NCI-H1694 treated with DMSO at 0.1 percent for 48 hours (cell line): ENCODE measurements around the gene AMZ1.
A peak's percentile ranks its signal among the peaks of the same experiment; 100 is the strongest.
"Not testable (repeated sequence)": the region's sequence is repeated elsewhere in the genome, so short reads cannot be mapped to it uniquely, and the experiment has no call there.

ENCODE experiments used
- DNase-seq: peaks from one replicate; lab custom pipeline; 2025; lab: John Stamatoyannopoulos, UW

Gene AMZ1

DNA sequence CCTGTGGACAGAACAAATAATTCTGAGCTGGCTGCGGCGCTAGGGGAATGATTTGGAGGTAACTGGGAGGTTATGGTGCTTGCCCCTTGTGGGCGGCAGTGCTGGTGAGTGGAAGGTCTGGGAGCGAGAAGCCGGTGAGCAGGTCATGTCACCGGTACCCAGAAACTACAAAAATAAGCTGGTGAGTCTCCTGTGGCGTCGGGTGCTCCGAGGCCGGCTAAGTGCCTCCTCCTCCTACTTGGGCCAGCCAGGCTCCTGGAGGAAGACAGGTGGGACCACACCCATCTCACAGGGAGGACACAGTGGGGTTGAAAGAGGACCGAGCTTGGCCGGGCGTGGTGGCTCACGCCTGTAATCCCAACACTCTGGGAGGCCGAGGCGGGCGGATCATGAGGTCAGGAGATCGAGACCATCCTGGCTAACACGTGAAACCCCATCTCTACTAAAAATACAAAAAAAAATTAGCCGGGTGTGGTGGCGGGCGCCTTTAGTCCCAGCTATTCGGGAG lies 4.0 kb downstream of the AMZ1 start:
- not testable (repeated sequence) for DNase-seq

DNA sequence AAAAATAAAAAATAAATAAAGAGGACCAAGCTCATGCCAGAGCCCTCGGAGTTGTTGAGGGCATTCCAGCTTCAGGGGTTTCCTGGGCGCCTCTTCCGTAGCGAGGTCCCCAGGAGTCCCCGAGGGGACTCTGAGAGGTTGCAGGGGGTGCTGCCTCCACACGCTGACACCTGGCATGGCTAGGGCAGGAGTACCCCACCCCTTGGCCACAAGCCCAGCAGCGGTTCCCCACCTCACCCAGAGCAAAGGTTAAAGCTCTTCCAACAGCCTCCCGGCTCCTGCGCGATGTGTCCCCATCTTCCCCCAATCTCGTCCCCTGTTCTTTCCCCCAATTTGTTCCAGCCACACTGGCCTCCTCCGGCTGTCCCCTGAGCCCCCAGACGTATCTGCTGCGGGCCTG lies 4.5 kb downstream of the AMZ1 start:
- no peak for DNase-seq

DNA sequence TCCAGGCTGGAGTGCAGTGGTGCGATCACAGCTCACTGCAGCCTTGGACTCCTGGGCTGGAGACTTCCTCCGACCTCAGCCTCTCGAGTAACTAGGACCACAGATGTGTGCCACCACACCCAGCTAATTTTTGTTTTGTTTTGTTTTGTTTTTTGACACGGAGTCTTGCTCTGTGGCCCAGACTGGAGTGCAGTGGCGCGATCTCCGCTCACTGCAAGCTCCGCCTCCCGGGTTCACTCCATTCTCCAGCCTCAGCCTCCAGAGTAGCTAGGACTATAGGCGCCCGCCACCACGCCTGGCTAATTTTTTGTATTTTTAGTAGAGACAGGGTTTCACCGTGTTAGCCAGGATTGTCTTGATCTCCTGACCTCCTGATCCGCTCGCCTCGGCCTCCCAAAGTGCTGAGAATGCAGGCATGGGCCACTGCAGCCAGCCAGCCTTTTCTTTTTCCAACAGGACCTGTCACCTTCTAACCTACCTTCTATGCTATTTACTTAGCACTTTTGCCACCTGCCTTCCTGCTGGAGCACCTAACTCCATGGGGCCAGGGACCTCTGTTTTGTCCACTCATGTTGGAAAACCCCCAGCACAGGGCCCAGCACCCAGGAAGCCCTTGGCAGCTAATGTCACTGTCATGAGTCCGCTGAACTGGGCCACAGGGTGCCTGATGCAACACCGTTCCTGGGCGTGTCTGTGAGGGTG lies 5.6 kb downstream of the AMZ1 start:
- DNase-seq, result not testable (repeated sequence)

DNA sequence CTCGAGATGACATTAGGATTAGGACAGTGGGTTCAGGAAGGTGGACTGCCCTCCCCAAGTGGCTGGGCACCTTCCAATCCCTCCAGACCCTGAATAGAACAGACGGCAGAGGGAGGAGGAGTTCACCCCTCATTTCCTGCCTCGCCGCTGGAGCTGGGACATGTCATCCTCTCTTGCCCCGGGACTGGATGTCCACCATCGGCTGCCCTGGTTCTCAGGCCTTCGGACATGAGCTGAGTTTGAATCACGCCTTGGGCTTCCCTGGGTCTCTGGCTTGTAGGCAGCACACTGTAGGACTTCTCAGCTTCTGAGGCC lies 6.1 kb downstream of the AMZ1 start:
- DNase-seq, result not testable (repeated sequence)

DNA sequence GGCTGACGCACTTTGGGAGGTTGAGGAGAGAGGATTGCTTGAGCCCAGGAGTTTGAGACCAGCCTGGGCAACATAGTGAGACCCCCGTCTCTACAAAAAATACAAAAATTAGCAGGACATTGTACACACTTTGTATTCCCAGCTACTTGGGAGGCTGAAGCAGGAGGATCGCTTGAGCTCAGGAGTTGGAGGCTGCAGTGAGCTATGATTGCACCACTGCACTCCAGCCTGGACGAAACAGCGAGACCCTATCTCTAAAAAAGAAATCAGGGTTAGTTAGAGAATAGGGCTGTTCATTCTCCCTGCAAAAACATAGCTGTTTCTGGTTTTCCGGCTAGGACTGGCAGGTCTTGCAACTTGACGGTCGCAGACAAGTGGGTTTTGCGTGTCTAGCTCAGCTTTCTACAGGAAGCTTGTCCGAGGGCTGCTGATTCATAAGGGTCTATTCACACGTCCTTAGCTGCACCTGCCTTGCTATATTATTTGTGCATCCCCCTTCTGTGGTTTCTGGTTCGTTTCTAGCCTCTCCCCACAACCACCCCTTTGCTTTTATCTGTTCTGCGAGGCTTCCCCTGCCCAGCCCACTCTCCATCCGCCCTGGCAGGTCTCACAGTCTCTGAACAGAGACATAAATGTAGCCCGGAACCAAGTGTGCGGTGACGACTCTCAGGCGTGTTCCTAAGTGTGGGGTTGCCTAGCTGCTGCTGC lies 10.7 kb downstream of the AMZ1 start:
- DNase-seq, result no peak

DNA sequence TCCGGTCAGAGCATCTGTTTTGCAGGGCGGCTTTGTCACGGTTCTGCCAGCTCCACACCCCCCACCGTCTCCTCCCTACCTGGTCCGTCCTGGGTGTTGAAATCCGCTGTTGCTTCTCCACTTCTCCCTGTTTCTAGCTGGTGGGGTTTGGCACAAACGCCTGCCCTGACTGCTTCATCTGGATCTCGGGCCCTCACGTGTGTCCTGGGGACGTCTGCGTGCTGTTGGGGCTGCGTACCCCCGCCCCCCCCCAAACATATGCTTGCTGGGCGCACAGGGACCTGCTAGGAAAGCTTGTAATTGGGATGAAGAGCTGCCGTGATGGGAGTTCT lies 11.3 kb downstream of the AMZ1 start:
- no peak for DNase-seq

DNA sequence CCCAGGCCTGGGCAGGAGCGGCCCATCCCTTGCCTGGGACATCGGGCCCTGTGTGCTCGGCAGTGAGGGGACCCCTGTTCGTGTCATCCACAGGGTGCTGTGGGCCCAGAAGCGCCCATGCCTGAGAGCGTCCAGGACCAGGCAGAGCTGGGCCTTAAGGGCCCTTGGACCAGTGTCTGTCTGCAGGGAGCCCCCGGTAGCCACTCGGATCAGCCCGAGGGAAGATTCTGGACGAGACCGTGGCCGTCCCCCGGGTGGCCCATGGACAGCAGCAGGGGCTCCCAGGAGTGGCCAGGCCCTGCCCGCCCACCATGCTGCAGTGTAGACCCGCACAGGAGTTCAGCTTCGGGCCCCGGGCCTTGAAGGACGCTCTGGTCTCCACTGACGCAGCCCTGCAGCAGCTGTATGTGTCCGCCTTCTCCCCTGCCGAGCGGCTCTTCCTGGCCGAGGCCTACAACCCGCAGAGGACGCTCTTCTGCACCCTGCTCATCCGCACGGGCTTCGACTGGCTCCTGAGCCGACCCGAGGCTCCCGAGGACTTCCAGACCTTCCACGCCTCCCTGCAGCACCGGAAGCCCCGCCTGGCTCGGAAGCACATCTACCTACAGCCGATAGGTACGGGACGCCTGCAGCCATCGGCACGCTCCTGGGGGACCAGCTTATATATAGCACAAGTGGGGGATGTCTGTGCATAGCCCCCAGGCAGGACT lies 12.3 kb downstream of the AMZ1 start:
- DNase-seq, result no peak

DNA sequence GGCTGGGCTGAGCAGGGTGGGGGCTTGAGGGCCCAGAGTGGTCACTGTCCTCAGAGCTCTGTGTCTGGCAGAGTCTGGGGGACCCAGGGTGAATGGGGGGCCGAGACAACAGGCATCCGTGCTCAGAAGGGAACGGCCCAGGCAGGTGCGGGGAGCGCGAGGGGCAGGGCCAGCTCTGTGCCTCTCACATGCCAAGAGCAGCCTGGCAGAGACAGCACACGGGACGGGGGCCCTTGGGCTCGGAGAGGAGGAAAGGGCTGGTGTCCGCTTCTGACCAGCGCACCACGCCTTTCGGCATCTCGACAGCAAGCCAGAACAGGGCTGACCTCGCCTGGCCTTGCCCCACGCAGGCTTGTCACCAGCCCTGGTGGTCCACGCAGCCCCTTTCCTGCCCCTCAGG lies 13.4 kb downstream of the AMZ1 start:
- no peak for DNase-seq

DNA sequence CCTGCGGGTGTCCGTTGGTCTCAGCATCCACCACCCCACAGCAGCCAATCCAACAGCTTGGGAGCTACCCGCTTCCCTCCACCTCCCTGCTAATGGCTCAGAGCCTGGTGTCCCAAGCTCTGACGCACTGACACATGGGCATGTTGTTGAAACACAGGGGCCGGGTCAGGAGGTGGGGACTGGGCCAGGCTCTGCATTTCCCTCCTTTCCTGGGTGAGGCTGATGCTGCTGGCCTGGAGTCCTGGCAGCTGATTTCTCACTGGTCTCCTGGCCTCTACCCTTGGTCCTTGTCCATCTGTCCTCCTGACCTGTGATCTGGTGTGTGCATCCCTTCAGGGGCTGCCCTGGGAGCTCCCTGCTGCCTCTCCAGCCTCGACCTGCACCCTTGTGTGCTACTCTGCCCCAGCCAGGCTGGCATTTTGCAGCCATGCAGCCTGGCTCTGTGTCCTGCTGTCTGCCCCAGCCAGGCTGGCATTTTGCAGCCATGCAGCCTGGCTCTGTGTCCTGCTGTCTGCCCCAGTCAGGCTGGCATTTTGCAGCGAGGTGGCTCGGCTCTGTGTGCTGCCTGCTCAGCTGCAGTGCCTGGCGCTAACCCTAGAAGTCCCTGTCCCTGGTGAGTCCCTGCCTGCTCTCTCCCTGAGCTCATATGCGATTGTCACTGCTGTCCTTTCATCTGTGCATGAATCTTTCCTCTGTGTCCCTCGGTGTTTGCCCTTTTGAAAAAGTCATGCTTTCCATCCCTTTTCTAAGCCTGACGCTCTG lies 14.0 kb downstream of the AMZ1 start:
- no peak for DNase-seq

DNA sequence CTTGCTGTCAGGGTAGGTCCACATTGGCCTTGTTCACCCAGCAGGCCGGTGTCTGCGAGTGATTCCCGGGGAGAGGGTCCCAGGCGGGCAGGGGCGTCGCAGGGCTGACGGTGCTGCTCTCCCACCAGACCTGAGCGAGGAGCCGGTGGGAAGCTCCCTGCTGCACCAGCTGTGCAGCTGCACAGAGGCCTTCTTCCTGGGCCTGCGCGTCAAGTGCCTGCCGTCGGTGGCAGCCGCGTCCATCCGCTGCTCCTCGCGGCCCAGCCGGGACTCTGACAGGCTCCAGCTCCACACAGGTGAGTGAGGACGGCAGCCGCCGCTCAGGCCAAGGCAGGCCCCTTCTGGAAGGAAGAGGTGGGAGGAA lies 14.6 kb downstream of the AMZ1 start:
- DNase-seq, result no peak

DNA sequence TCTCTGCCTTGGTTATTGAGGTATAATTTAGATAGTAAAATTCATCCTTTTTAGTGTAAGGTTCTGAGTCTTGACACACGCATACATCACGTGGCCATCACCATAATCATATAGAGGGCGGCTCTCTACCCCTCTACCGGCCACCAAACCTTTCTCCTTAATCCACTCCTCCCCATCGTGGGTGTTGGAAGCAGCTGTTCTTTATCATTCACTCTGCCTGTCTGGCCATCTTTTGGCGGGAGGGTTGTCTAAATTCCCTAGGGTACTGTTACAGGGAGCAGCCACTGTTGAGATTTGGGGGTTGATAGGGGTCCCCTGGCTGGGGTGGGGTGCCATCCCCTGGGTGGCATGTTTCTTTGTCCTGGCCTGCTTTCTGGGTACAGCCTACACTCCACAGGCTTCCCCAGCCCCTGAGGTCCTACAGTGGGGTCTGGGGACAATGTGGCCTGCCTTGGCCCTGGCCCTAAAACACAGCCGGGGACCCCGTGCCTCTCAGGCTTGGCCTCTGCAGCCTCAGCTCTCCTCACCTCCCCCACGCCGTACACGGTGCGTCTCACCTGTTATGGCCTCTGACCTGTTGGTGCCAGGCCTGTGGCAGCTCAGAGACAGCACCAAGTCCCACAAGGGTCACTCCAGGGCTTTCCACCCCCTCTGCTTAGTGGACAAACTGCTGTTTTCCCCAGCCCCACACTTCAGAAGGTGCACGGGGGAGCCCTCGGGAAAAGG lies 17.5 kb downstream of the AMZ1 start:
- DNase-seq, result no peak

DNA sequence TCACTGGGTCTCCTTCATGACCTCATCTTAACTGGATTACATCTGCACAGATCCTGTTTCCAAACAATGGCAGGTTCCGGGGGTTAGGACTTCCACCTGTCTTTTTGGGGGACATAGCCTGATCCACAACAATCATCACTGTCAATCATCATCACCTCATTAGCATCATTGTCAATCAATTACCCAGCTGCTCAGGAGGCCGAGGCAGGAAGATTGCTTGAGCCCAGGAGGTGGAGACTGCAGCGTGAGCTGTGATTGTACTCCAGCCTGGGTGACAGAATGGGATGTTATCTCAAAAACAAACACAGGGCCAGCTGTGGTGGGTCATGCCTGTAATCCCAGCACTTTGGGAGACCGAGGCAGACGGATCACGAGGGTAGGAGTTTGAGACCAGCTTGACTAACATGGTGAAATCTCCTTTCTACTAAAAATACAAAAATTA lies 18.7 kb downstream of the AMZ1 start:
- no peak for DNase-seq

DNA sequence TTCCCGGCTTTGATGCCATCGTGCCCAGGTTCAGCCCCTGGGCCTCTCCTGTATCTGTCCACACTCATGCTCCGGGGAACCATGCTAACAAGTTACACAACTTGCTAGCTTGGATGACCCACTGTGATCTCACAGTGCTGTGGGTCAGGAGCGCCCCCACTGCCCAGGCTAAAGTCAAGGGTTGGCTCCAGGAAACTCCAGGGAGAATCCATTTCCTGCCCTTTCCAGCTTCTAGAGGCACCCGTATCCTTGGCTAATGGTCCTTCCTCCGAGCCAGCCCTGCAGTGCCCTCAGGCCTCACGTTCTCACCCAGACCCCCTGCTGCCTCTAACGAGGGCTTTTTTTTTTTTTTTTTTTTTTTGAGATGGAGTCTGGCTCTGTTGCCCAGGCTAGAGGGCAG lies 19.5 kb downstream of the AMZ1 start:
- DNase-seq, result no peak

DNA sequence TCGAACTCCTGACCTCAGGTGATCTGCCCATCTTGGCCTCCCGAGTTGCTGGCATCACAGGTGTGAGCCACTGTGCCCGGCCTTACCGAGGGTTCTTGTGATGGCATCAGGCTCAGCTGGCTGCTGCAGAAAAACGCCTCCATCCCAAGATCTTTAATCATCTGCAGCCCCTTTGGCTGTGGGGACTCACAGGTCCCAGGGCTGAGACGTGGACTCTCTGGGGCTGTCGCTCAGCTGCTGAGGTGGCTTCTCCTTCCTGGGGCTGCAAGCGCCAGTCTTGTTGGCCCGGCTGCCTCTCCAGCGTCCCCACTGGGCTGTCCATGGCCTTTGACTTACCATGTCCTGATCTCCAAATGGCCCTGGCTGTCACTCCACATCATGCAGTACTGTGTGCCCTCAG lies 20.0 kb downstream of the AMZ1 start:
- no peak for DNase-seq

DNA sequence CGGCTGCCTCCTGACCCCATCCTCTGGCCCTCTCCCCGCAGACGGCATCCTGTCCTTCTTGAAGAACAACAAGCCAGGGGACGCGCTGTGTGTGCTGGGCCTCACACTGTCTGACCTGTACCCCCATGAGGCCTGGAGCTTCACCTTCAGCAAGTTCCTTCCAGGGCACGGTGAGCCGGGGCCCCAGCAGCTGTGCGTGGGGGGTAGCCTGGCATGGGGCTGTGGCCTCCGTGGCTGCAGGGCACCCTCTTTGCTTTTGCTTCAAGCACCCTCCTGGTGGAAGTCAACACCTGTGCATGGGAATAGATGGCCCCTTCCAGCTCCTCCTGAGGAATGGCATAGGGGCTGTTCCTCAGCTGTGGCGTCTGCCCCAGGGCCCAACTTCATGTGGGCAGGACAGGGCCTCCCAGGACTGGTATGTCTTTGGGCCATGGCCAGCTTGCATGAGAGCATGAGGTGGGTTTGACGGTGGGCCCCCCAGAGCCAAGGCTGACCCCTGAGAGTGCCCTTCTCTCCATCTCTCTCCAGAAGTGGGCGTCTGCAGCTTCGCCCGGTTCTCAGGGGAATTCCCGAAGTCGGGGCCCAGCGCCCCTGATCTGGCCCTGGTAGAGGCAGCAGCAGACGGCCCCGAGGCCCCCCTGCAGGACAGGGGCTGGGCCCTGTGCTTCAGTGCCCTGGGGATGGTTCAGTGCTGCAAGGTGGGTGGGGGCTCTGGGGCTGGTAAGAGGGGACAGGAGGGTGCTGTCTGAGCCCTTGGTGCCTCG lies 20.7 kb downstream of the AMZ1 start:
- DNase-seq, result no peak

DNA sequence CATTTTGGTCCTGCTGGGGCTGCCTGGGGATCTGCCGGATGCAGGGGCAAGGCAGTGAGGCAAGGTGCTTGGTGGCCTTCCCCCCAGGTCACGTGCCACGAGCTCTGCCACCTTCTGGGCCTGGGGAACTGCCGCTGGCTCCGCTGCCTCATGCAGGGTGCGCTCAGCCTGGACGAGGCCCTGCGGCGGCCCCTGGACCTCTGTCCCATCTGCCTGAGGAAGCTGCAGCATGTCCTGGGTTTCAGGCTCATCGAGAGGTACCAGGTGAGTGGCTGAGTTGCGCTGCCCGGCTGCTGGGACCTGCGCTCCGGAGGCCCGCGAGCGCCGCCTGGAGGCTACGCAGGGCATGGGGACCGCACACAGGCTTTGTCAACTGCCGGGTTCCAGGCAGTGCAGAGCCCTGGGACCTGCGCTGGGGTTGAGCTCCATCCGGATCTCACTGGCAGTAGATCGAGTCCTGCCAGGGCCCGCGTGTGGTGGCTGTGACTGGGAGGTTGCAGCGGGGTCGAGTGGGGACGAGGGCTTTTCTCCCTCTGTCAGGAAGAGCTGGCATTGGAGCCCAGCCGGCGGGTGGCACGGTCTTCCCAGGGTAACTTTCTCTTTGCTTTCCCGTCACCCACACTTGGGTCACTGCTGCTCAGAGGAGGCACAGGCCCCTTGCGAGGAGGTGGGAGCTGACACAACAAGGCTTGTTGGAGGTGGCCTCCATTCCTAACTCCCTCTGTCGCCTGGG lies 21.7 kb downstream of the AMZ1 start:
- DNase-seq, result peak; percentile 43

DNA sequence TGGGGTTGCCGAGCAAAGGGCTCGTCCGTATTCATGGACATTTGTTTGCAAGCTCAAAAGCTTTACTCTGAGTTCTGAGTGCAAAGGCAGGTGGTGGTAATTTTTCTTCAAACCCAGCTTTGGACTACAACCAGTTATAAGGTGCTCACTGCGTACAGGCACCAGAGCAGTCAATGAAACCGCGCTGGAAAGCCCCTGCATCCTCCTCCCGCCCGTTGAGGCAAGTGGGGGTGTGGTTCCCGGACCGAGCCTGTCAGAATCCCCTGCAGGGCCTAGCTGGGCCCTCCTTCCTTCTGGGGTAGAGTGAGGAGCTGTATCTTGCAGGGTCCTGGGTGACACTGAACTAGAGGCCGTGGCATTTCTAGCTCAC lies 22.3 kb downstream of the AMZ1 start:
- no peak for DNase-seq

DNA sequence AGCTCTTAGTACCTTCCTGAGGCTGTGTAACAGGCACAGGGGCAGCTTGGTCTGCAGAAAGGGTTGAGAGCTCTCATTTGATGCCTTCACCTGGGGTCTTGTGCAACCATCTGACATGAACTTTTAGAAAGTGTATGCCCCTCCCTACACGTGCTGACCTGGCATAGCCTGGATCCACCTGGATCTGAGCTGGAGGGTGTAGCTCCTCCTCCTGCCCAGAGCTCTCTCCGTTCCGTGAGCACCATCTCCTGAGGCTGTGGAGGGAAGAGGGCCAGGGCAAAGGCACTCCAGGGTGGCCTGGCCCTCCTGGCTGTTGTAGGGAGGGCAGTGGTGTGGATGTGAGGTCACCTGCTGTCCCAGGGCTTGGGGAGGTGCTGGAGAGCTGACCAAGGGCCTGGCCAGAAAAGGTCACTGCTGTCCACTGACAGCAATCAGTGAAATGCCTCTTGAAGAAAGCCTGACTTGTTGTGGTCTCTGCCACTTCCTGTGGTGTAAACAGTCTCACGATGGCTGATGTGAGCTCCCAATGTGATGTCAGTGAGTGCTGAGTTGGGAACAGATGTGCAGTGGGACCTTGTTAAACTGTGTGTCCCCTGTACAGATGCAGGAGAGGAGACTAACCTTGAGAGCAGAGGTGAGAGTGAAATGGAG lies 23.0 kb downstream of the AMZ1 start:
- DNase-seq, result no peak

DNA sequence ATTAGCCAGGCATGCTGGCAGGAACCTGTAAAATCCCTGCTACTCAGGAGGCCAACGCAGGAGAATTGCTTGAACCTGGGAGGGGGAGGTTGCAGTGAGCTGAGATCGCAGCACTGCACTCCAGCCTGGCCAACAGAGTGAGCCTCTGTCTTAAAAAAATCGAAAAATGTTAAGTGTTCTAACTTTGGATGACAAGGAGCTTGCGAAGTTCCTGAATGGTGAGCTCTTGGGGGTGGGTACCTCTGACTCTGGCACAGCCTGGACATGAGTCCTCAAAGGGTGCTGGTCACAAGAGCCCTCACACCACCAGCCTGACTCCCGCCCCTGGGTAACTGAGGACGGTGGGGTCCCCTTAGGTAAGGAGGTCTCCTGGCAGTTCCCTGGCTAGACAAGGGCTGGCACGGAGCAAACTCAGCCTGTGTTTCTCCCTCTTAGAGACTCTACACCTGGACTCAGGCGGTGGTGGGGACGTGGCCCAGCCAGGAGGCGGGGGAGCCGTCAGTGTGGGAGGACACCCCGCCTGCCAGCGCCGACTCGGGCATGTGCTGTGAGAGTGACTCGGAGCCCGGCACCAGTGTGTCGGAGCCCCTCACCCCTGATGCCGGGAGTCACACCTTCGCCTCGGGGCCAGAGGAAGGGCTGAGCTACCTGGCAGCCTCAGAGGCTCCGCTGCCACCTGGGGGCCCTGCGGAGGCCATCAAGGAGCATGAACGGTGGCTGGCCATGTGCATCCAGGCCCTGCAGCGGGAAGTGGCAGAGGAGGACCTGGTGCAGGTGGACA lies 24.1 kb downstream of the AMZ1 start:
- DNase-seq, result no peak
